C4-2B (cell line): Measurements from ENCODE around the gene RNH1.

Experiments used
- CTCF ChIP-seq: fragments of 450-650 bp; conservative IDR thresholded peaks from 2 replicates; pipeline ENCODE4 v1.5.1; 2017; ENCODE audit warnings: mild to moderate bottlenecking
- ZFX ChIP-seq: fragments of 450-650 bp; IDR thresholded peaks from 2 replicates; pipeline ENCODE4 v1.6.1; 2017

- TF ChIP-seq CTCF, result no peak
- no peak for TF ChIP-seq ZFX
Measured at GRCh38 chr11:464316-464715, 42.7 kb downstream of the RNH1 start.
